HG03558 (cell line): Measurements from ENCODE around the gene P3H4.

ENCODE experiments used
- ATAC-seq: cut with Tn5 transposase; IDR thresholded peaks from one replicate; pipeline ENCODE4 v1.9.1; 2021; ENCODE audit warnings: moderate number of reproducible peaks; ENCODE audit not compliant: unreplicated experiment; ENCODE audit errors: extremely low read depth

Gene P3H4

GRCh38 chr17:41822216-41823140 is 10.7 kb upstream of the P3H4 start:
- ATAC-seq: no peak

- no peak for ATAC-seq
Observed at GRCh38 chr17:41821776-41822175, 10.0 kb upstream of the P3H4 start.

DNA sequence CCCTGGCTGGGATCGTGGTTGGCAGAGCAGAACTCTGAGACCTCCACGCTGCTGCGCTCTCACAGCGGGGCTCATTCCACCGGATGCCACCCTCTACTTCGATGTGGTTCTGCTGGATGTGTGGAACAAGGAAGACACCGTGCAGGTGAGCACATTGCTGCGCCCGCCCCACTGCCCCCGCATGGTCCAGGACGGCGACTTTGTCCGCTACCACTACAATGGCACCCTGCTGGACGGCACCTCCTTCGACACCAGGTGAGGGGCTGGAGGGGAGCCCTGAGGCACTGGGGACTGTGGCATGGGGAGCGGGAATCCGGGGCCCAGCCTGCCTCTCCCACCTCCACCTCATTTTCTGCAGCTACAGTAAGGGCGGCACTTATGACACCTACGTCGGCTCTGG is 6.3 kb upstream of the P3H4 start:
- no peak for ATAC-seq

- no peak for ATAC-seq
Observed at GRCh38 chr17:41816637-41817320, 5.0 kb upstream of the P3H4 start.

- no peak for ATAC-seq
Observed at GRCh38 chr17:41814195-41814594, 2.4 kb upstream of the P3H4 start.

DNA sequence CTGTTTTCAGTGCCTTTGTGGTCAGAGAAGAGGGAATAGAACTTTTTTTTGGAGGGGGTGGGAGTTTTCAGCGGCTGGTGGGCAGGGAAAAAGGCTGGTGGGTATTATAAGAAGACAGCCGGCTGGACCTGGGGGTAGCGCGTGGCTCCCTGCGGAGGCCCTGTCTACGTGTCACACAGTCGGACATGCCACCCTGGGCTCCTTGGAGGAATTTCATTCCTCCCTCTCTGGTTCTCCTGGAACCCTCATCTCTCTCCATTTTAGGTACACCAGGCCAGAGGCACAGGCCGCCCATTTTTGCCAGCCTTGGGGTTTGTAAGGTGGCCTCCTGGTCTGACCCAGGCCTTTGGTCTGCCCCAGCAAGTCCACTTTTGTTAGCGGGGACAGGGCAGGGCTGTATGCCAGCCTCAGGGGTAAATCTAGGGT is 2.0 kb upstream of the P3H4 start:
- no peak for ATAC-seq

GRCh38 chr17:41813152-41813680 is 1.5 kb upstream of the P3H4 start:
- ATAC-seq: no peak

DNA sequence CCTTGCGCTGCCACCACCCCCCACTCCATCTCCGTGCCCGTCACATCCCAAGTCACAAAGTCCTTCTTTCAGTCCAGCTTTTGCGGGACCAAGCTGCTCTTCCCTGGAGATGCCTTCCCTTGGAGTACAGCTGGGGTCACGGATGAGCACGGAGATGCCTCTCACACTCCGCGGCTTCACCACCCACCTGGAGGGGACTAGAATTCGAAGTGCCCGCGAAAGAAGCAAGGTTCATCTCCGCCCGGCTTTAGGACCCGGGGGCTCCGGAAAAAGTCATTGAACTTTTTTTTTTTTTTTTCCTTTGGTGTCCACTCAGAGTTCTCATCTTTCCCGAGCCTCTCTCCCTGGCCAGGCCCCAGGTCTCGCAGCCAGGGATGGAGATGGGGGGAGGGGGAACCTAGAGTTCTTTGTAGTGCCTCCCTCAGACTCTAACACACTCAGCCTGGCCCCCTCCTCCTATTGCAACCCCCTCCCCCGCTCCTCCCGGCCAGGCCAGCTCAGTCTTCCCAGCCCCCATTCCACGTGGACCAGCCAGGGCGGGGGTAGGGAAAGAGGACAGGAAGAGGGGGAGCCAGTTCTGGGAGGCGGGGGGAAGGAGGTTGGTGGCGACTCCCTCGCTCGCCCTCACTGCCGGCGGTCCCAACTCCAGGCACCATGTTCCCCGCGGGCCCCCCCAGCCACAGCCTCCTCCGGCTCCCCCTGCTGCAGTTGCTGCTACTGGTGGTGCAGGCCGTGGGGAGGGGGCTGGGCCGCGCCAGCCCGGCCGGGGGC is 817 bp upstream of the P3H4 start, which contains the start of gene FKBP10:
TSS of gene FKBP10 (plus strand) at position 624 of the 771 bp plus-strand sequence. CDS start at position 655, 31 bp downstream.
- no peak for ATAC-seq

DNA sequence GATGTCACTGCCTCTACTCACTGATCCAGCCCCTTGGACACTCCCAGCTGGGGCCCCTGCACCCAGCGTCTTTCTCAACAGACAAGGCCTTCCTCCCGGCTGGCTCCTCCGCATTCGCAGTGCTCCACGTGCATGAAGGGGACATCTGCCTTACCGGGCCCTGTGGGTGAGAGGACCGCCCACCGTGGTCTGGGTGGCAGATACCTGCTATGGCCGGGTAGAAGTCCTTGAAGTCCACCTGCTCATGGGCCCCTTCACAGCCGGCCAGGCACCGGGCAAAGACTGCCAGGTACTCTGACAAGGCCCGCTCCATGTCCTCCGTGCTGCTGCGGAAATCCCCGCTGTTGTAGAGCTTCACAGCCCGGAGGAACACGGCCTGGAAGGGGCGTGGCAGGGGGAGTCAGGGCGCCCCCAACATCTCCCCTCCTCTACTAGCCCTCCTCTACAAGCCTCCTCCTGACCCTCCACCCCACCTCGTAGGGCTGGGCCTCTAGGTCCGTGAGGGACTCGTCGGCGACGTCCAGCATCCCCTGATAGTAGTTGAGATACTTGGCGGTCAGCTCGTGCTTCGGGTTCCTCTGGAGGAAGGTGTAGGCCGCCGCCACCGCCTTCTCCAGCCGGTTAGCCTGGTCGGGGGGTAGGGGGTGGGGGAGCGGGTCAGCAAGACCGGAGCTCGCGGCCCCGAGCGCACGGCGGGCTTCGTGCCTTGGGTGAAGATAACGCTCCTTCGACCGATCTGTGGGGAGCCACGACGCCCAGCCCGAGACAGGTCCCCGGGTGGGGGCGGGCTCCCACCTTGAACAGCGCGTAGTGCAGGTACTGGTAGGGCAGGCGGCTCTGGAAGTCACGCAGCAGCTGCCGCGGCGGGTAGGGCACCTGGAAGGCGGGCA is 845 bp downstream of the P3H4 start:
- ATAC-seq: no peak

DNA sequence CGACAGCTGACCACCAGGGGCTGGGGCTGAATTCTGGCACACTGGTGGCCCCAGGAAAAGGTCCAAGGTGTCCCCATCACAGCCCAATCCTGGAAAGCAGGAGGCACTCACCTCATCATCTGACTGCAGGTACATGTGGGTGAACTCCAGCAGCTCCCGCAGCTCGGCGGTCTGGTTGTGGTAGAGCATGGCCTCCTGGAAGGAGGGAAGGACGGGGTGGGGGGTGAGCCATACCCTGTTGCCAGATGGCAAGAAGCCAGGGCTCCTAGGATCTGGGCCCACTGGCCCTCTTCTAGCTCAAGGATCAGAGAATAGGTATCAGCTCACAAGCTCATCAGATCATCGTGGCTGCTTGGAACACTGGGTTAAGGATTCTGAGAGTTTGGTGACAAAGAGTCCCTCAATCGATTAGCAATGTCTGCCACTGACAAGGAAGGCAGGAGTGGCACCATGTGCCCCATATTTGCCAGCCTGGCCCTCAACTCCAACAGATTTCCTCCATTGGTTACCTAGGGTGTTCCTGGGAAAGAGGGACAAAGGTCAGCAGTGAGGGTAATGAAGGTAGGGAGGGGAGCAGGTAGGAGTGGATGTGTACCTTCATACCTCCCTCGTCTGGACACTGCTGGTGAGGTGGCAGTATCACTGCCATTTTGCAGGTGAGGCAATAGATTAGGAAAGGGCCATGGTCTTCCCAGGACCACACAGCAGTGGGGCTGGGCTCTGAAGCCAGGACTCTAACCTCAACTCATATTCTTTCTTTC is 4.9 kb downstream of the P3H4 start:
- ATAC-seq: no peak

- ATAC-seq: no peak
Observed at GRCh38 chr17:41803049-41804020, 8.4 kb downstream of the P3H4 start.

GRCh38 chr17:41801374-41802271 is 10.1 kb downstream of the P3H4 start:
- no peak for ATAC-seq

- ATAC-seq: no peak
Observed at GRCh38 chr17:41800601-41801373, 11.0 kb downstream of the P3H4 start.

DNA sequence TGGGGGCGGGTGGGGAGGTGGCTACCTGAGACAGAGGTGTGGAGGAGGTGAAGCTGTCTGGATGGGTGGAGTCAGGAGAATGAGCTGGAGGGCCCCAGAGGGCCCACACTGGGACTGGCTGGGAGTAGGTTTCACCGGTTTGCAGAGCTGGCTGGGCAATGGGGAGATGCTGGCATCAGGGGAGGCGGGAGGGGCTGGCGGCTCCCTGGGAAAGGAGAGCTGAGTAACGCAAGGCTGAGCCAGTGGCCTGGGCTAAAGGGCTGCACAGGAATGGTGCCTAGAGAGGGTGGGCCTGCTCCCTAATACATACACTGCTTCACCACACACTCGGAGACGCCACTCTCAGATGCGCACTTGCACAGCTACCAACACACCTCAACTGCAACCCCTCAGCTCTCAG is 12.4 kb downstream of the P3H4 start:
- no peak for ATAC-seq

DNA sequence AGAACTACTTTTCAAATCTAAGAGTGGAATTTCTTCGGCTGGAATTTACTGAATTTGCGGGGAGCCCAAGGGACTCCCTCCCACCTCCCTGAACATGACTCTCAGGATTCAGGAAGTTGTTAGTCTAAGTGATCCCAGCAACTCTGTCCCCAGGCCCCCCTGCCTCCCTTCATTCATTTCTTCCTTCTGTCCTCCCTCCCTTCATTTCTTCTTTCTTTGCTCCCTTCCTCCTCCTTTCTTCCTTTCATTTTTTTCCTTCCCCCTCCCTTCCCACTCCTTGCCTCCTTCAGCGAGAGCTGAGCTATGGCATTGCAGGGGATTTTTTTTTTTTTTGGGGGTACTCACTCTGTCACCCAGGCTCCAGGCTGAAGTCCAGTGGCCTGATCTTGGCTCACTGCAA is 14.4 kb downstream of the P3H4 start:
- no peak for ATAC-seq
